H1 (cell line): ENCODE results near the gene MLH3. TPM values are rescaled to one million over a fixed set of nuclear protein-coding genes. Genes with fewer than 3 reads are reported as not detected.

Experiments
- CTCF ChIA-PET: fragments of 300-600 bp; sonication (Branson Sonifier 250); formaldehyde crosslinking; loops from one replicate; lab custom pipeline; 2021; ENCODE audit not compliant: partially characterized antibody; lab: Charles Lee
- POLR2A ChIA-PET: fragments of 300-600 bp; sonication (Branson Sonifier 250); formaldehyde crosslinking; loops from one replicate; lab custom pipeline; 2021; ENCODE audit warnings: inconsistent platforms; ENCODE audit not compliant: partially characterized antibody; lab: Charles Lee
- DNase-seq, 2 experiments: peaks; one replicate each; pipeline versions ENCODE4 v3.0.0 to v3.0.0-alpha.2; 2010 to 2022; ENCODE audit warnings: low spot score in 2 of 2, low read depth in 1 of 2, mixed read lengths in 1 of 2
- FAIRE-seq: peaks from 2 replicates; lab custom pipeline; 2011; peaks lifted over from hg19 to GRCh38; lab: Jason Lieb, UNC
- H2AFZ ChIP-seq: 2 replicates; pipeline ENCODE4 v1.8.1; 2012; ENCODE audit warnings: low read length, inconsistent platforms
- H2AK5ac ChIP-seq: 2 replicates; pipeline ENCODE4 v1.6.1; 2013; ENCODE audit warnings: low read depth, low read length
- H2BK120ac ChIP-seq: replicated peaks from 2 replicates; pipeline ENCODE3; 2013; ENCODE audit warnings: low read depth, low read length, inconsistent platforms
- H2BK12ac ChIP-seq: 2 replicates; pipeline ENCODE4 v1.6.1; 2013; ENCODE audit warnings: low read depth, low read length
- H2BK15ac ChIP-seq: 2 replicates; pipeline ENCODE4 v1.6.1; 2013; ENCODE audit warnings: low read length
- H2BK20ac ChIP-seq: 2 replicates; pipeline ENCODE4 v1.6.1; 2013; ENCODE audit warnings: low read length
- H2BK5ac ChIP-seq: 2 replicates; pipeline ENCODE4 v1.6.1; 2013; ENCODE audit warnings: low read depth, low read length
- H3K14ac ChIP-seq: 2 replicates; pipeline ENCODE4 v1.6.1; 2013; ENCODE audit warnings: inconsistent platforms; ENCODE audit not compliant: insufficient read length
- H3K18ac ChIP-seq: 2 replicates; pipeline ENCODE4 v1.6.1; 2013; ENCODE audit warnings: low read length; ENCODE audit errors: extremely low read depth
- H3K23ac ChIP-seq: 2 replicates; pipeline ENCODE4 v1.6.1; 2013; ENCODE audit warnings: inconsistent platforms; ENCODE audit not compliant: insufficient read length
- H3K23me2 ChIP-seq: 2 replicates; pipeline ENCODE4 v1.6.1; 2013; ENCODE audit warnings: low read depth, low read length
- H3K27ac ChIP-seq: 2 replicates; pipeline ENCODE4 v1.6.1; 2011; ENCODE audit warnings: low read depth, low read length, inconsistent platforms
- H3K27me3 ChIP-seq, 4 experiments: replicated peaks in 1 of 4; 1 replicate in 1 of 4; 2 replicates in 3 of 4; pipeline versions ENCODE4 v1.6.1 to v1.8.1; 2011 to 2013; ENCODE audit warnings: low read length in 3 of 4, mild to moderate bottlenecking in 3 of 4, inconsistent platforms in 2 of 4, mixed read lengths in 2 of 4, moderate library complexity in 1 of 4; ENCODE audit not compliant: control insufficient read depth in 3 of 4, insufficient read depth in 3 of 4; ENCODE audit errors: extremely low read depth in 1 of 4
- H3K36me3 ChIP-seq, 4 experiments: 2 replicates each; pipeline versions ENCODE4 v1.6.1 to v1.8.1; 2011 to 2013; ENCODE audit warnings: mild to moderate bottlenecking in 4 of 4, low read length in 3 of 4, moderate library complexity in 2 of 4, control low read depth in 1 of 4, inconsistent platforms in 1 of 4; ENCODE audit not compliant: insufficient read depth in 4 of 4, control insufficient read depth in 2 of 4
- H3K4ac ChIP-seq: replicated peaks from 2 replicates; pipeline ENCODE3; 2013; ENCODE audit warnings: low read length, low read depth, mixed read lengths, inconsistent platforms; ENCODE audit not compliant: insufficient read length
- H3K4me1 ChIP-seq, 4 experiments: replicated peaks in 1 of 4; 1 replicate in 1 of 4; 2 replicates in 3 of 4; pipeline versions ENCODE4 v1.6.1 to v1.8.1; 2011 to 2013; ENCODE audit warnings: low read length in 3 of 4, inconsistent platforms in 2 of 4, mixed read lengths in 1 of 4; ENCODE audit not compliant: insufficient read depth in 4 of 4, control insufficient read depth in 3 of 4
- H3K4me2 ChIP-seq, 2 experiments: 2 replicates each; pipeline versions ENCODE4 v1.6.1 to v1.8.1; 2011 to 2013; ENCODE audit warnings: low read depth in 2 of 2, low read length in 2 of 2, control low read depth in 1 of 2, inconsistent platforms in 1 of 2, mild to moderate bottlenecking in 1 of 2; ENCODE audit not compliant: insufficient read depth in 1 of 2
- H3K4me3 ChIP-seq, 4 experiments: fragments of 200-600, 300-600 bp in 1 of 4; sonication (generic), shearing (Covaris generic), sonication (Bioruptor Twin) in 1 of 4; 2 replicates each; pipeline versions ENCODE4 v1.5.1 to v1.8.1; 2011 to 2016; ENCODE audit warnings: low read length in 4 of 4, low read depth in 3 of 4, control low read depth in 2 of 4, inconsistent platforms in 2 of 4, mild to moderate bottlenecking in 2 of 4, mixed read lengths in 1 of 4, moderate library complexity in 1 of 4; ENCODE audit not compliant: insufficient read depth in 2 of 4; ENCODE audit errors: extremely low read depth in 1 of 4
- H3K56ac ChIP-seq: replicated peaks from 2 replicates; pipeline ENCODE3; 2013; ENCODE audit warnings: low read depth, mild to moderate bottlenecking, mixed read lengths, low read length, inconsistent platforms; ENCODE audit not compliant: insufficient read length
- H3K79me1 ChIP-seq: 2 replicates; pipeline ENCODE4 v1.6.1; 2013; ENCODE audit warnings: low read depth, low read length, control low read depth
- H3K79me2 ChIP-seq, 2 experiments: 2 replicates each; pipeline versions ENCODE4 v1.6.1 to v1.8.1; 2012 to 2013; ENCODE audit warnings: low read length in 2 of 2, mild to moderate bottlenecking in 2 of 2, inconsistent platforms in 1 of 2; ENCODE audit not compliant: insufficient read depth in 2 of 2, control insufficient read depth in 1 of 2
- H3K9ac ChIP-seq, 4 experiments: replicated peaks in 1 of 4; 1 replicate in 1 of 4; 2 replicates in 3 of 4; pipeline versions ENCODE4 v1.6.1 to v1.8.1; 2011 to 2013; ENCODE audit warnings: low read depth in 3 of 4, low read length in 3 of 4, control low read depth in 2 of 4, mild to moderate bottlenecking in 2 of 4, moderate library complexity in 2 of 4, inconsistent platforms in 1 of 4; ENCODE audit errors: extremely low read depth in 1 of 4
- H3K9me3 ChIP-seq, 2 experiments: 2 replicates each; pipeline versions ENCODE4 v1.6.1 to v1.8.1; 2012 to 2013; ENCODE audit warnings: mild to moderate bottlenecking in 2 of 2, moderate library complexity in 2 of 2, control low read depth in 1 of 2, inconsistent platforms in 1 of 2, low read depth in 1 of 2, low read length in 1 of 2, mixed read lengths in 1 of 2; ENCODE audit not compliant: insufficient read depth in 2 of 2
- H4K20me1 ChIP-seq, 2 experiments: replicated peaks in 1 of 2; 2 replicates each; pipeline versions ENCODE3 to v1.8.1; 2011 to 2013; ENCODE audit warnings: inconsistent platforms in 2 of 2, low read length in 2 of 2, mild to moderate bottlenecking in 1 of 2; ENCODE audit not compliant: insufficient read depth in 2 of 2, control insufficient read depth in 1 of 2
- H4K5ac ChIP-seq: 2 replicates; pipeline ENCODE4 v1.6.1; 2013; ENCODE audit warnings: low read length, low read depth, mixed read lengths, inconsistent platforms; ENCODE audit not compliant: insufficient read length
- H4K8ac ChIP-seq: 2 replicates; pipeline ENCODE4 v1.8.0; 2013; ENCODE audit warnings: mild to moderate bottlenecking, moderate library complexity, low read length, inconsistent platforms; ENCODE audit not compliant: insufficient read depth; ENCODE audit errors: extremely low read depth
- H4K91ac ChIP-seq: replicated peaks from 2 replicates; pipeline ENCODE3; 2013; ENCODE audit warnings: low read length, mixed read lengths, inconsistent platforms; ENCODE audit not compliant: insufficient read length
- BRCA1 ChIP-seq: IDR thresholded peaks from 2 replicates; pipeline ENCODE4 v1.6.1; 2012; ENCODE audit warnings: low read depth, low read length, improper control_type of control experiment
- EZH2 ChIP-seq: fragments of 200-600 bp; sonication (generic); IDR thresholded peaks from 2 replicates; pipeline ENCODE4 v1.7.1; 2012; ENCODE audit warnings: low read depth, mild to moderate bottlenecking, moderate library complexity, low read length, inconsistent platforms; ENCODE audit not compliant: severe bottlenecking
- HDAC2 ChIP-seq, 2 experiments: fragments of 300-600 bp in 1 of 2; sonication (generic) in 1 of 2; IDR thresholded peaks; 2 replicates each; pipeline ENCODE4 v1.6.1; 2011 to 2012; ENCODE audit warnings: low read depth in 2 of 2, low read length in 2 of 2, mild to moderate bottlenecking in 2 of 2, moderate library complexity in 2 of 2, borderline replicate concordance in 1 of 2, inconsistent platforms in 1 of 2
- POU5F1 ChIP-seq: IDR thresholded peaks from 2 replicates; pipeline ENCODE4 v1.6.1; 2011; ENCODE audit warnings: low read depth, mild to moderate bottlenecking, low read length, moderate library complexity
- SP2 ChIP-seq: IDR thresholded peaks from 2 replicates; pipeline ENCODE4 v1.6.1; 2012; ENCODE audit warnings: mild to moderate bottlenecking, low read length, inconsistent platforms
- SP4 ChIP-seq: IDR thresholded peaks from 2 replicates; pipeline ENCODE4 v1.6.1; 2012; ENCODE audit warnings: low read length, inconsistent platforms
- ZNF274 ChIP-seq: IDR thresholded peaks from 2 replicates; pipeline ENCODE4 v1.7.0; 2012; ENCODE audit warnings: low read length, borderline replicate concordance; ENCODE audit errors: extremely low read depth
- WGBS, 2 experiments: shearing (Covaris generic) in 1 of 2; methylation state at CpG; one replicate each; pipeline versions ENCODE4 v1.1.6 to v1.1.7; 2013 to 2015; ENCODE audit warnings: low lambda C conversion rate in 2 of 2, mixed read lengths in 2 of 2, inconsistent platforms in 1 of 2, low coverage in 1 of 2, missing lambda C conversion rate in 1 of 2; ENCODE audit not compliant: insufficient replicate concordance in 2 of 2, insufficient coverage in 1 of 2, insufficient read length in 1 of 2; ENCODE audit errors: extremely low coverage in 1 of 2, missing lambda C conversion rate in 1 of 2; 5-methylcytosine and 5-hydroxymethylcytosine counted together
- polyA plus RNA-seq, 7 experiments: library from polyadenylated mRNA; depleted of rRNA in 3 of 7; stranded (reverse) in 5 of 7; unstranded in 2 of 7; fragments of >200 nt in 5 of 7; fragments of 200-250 nt in 2 of 7; gene quantifications; 1 replicate in 5 of 7; 2 replicates in 1 of 7; 4 replicates in 1 of 7; pipeline versions ENCODE4 v1.2.1 to v1.2.3, GENCODE V29; 2011 to 2013; ENCODE audit warnings: missing spikeins in 2 of 7, mixed read lengths in 2 of 7
- total RNA-seq: library from RNA; stranded (reverse); fragmentation: NEBNext Ultra II Directional; extraction: Animal tissue kit (Norgen Biotek cat#: 25700); gene quantifications from 2 replicates; pipeline ENCODE4 v1.2.1, GENCODE V29; 2021
- TF ChIP-seq, protein P1 (sequence below), 3 experiments: IDR thresholded peaks; 1 replicate in 2 of 3; 2 replicates in 1 of 3; pipeline versions ENCODE4 v1.5.1 to v1.6.1; 2011; ENCODE audit warnings: low read length in 3 of 3, mild to moderate bottlenecking in 3 of 3, inconsistent platforms in 2 of 3, low read depth in 1 of 3, moderate library complexity in 1 of 3; ENCODE audit not compliant: insufficient read depth in 1 of 3; ENCODE audit errors: control extremely low read depth in 1 of 3
- TF ChIP-seq, protein P2 (sequence below): IDR thresholded peaks from 2 replicates; pipeline ENCODE4 v1.6.1; 2011; ENCODE audit warnings: low read length, improper control_type of control experiment

The MLH3 gene
- total and polyA plus RNA-seq, 2 of the 8 experiments (the other 6 are each of a cell fraction or from before 2014, with no cell fraction given), result 9.3 to 20.1 TPM

DNA sequence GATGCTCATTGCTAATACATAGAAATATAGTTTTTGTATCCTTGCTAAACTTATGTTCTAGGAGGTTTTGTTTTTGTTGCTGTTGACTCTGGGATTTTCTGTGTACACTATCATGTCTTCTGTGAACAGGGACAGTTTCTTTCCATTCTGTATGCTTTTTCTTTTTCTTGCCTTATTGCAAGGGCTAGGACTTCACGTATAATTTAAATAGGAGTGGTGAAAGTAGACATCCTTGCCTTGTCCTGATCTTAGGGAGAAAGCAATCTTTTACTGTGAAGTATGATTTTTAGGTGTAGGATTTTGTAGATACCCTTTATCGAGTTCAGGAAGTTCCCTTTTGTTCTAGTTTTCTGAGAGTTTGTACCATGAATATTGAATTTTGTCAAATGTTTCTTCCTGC, 50.0 kb downstream of the MLH3 start:
- no peak overlapping the region for H2AFZ ChIP-seq
- peaks cover 0 to 13% of the 10 kb centered on the region in 2 experiments; a peak in 2 of 4 replicates for H3K79me2 ChIP-seq
- H3K14ac ChIP-seq, result no peak overlapping the region
- no peak overlapping the region for H2AK5ac ChIP-seq
- H3K4me1 ChIP-seq, result peaks cover 0 to 5% (median 4%) of the 10 kb centered on the region in 4 experiments; a peak in 4 of 7 replicates
- no peaks in the 10 kb centered on the region for H3K27me3 ChIP-seq
- H3K18ac ChIP-seq, result no peak overlapping the region
- H4K20me1 ChIP-seq, result peaks cover 0 to 8% of the 10 kb centered on the region in 2 experiments
- peaks cover 10% of the 10 kb centered on the region; the same call in 1 of the 2 replicates for H3K23me2 ChIP-seq
- no peak for FAIRE-seq
- no peak for DNase-seq
- 79% methylated on average over 2 of the region's 2 CpGs; no CpG with 5 or more reads in 1 of the 2 experiments for WGBS, 2 experiments
- H4K8ac ChIP-seq, result no peak overlapping the region
- peaks cover 0 to 10% (median 6%) of the 10 kb centered on the region in 4 experiments; a peak in 5 of 8 replicates for H3K36me3 ChIP-seq
- H3K9me3 ChIP-seq, result no peaks in the 10 kb centered on the region
- no peak overlapping the region for H3K4ac ChIP-seq
- H2BK120ac ChIP-seq, result no peak overlapping the region
- no peak overlapping the region for H2BK5ac ChIP-seq
- H2BK20ac ChIP-seq, result no peak overlapping the region
- ChIA-PET CTCF (interaction anchor here (1.0 to 3.7 kb wide), 4 partner anchors 11 to 87 kb away, joined by 3 to 29 read pairs (median 4); no protein-coding TSS in a partner anchor), POLR2A (interaction anchor here (0.6 kb wide), 1 partner anchor 61 kb away, joined by 3 read pairs; no protein-coding TSS in a partner anchor)
- no peak overlapping the region for H3K27ac ChIP-seq
- H2BK15ac ChIP-seq, result no peak overlapping the region
- no peak overlapping the region for H4K91ac ChIP-seq
- no peak overlapping the region for H3K56ac ChIP-seq
- H3K9ac ChIP-seq, result no peak overlapping the region
- peaks cover 6% of the 10 kb centered on the region for H3K79me1 ChIP-seq
- no peak overlapping the region for H2BK12ac ChIP-seq
- H3K23ac ChIP-seq, result no peak overlapping the region
- H4K5ac ChIP-seq, result no peak overlapping the region
- H3K4me3 ChIP-seq, result no peak overlapping the region
- H3K4me2 ChIP-seq, result no peak overlapping the region; a peak in 1 of 4 replicates
- TF ChIP-seq, protein P1, sequence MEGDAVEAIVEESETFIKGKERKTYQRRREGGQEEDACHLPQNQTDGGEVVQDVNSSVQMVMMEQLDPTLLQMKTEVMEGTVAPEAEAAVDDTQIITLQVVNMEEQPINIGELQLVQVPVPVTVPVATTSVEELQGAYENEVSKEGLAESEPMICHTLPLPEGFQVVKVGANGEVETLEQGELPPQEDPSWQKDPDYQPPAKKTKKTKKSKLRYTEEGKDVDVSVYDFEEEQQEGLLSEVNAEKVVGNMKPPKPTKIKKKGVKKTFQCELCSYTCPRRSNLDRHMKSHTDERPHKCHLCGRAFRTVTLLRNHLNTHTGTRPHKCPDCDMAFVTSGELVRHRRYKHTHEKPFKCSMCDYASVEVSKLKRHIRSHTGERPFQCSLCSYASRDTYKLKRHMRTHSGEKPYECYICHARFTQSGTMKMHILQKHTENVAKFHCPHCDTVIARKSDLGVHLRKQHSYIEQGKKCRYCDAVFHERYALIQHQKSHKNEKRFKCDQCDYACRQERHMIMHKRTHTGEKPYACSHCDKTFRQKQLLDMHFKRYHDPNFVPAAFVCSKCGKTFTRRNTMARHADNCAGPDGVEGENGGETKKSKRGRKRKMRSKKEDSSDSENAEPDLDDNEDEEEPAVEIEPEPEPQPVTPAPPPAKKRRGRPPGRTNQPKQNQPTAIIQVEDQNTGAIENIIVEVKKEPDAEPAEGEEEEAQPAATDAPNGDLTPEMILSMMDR (IDR thresholded peaks at IDR 0.05; ENCODE audit: control extremely low read depth in 1 of 3, insufficient read depth in 1 of 3, low read depth in 1 of 3, low read length in 3 of 3), result no peak
- TF ChIP-seq SP4, result no peak
- no peak for TF ChIP-seq ZNF274
- TF ChIP-seq, protein P2, sequence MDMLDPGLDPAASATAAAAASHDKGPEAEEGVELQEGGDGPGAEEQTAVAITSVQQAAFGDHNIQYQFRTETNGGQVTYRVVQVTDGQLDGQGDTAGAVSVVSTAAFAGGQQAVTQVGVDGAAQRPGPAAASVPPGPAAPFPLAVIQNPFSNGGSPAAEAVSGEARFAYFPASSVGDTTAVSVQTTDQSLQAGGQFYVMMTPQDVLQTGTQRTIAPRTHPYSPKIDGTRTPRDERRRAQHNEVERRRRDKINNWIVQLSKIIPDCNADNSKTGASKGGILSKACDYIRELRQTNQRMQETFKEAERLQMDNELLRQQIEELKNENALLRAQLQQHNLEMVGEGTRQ, result no peak
- TF ChIP-seq HDAC2 (IDR thresholded peaks at IDR 0.05; ENCODE audit: borderline replicate concordance in 1 of 2, low read depth in 2 of 2, low read length in 2 of 2), result no peak
- no peak for TF ChIP-seq POU5F1
- TF ChIP-seq SP2, result no peak
- no peak for TF ChIP-seq EZH2
- no peak for TF ChIP-seq BRCA1
